IPS-18c (cell line): ENCODE results near the gene MTREX.
"Not testable (repeated sequence)": the region's sequence is repeated elsewhere in the genome, so short reads cannot be mapped to it uniquely, and the experiment has no call there.

Source experiments
- H3K4me3 ChIP-seq: 2 replicates; pipeline ENCODE4 v1.7.0; 2013; ENCODE audit warnings: low read depth, mild to moderate bottlenecking, low read length, moderate library complexity; ENCODE audit not compliant: insufficient read depth
- H3K9me3 ChIP-seq: one replicate; pipeline ENCODE4 v1.6.1; 2013; ENCODE audit warnings: mild to moderate bottlenecking, low read length, moderate library complexity; ENCODE audit not compliant: control insufficient read depth, insufficient read depth

MTREX gene

DNA sequence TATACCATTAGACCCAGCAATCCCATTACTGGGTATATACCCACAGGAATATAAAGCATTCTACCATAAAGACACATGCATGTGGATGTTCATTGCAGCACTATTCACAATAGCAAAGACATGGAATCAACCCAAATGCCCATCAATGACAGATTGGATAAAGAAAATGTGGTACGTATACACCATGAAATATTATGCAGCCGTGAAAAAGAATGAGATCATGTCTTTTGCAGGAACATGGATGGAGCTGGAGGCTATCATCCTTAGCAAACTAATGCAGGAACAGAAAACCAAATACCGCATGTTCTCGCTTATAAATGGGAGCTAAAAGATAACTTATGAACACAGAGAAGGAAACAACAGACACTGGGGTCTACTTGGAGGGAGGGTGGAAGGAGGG, 10.4 kb downstream of the MTREX start:
- H3K4me3 ChIP-seq, H3K9me3 ChIP-seq: not testable (repeated sequence)

DNA sequence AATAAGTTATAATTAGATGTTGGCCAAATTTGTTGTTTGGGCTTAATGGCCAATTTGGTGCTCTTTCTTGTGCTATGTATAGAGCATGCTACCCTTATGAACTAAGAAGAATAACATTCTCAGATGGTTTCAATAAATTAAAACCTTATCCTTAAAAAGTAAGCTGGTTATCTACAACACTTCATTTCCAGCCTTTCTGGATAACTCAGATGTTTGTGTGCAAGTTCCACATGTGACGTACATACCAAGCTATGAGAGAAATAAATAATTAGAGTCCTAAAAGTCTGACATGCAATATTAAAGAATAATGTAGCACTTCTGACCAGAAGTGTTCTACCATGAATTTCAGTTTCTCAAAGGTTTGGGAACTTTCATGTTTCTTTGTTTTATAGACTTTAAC, 11.7 kb downstream of the MTREX start:
- Histone ChIP-seq H3K9me3 (peaks cover 4% of the 10 kb centered on the region), H3K4me3 (no peak overlapping the region)

DNA sequence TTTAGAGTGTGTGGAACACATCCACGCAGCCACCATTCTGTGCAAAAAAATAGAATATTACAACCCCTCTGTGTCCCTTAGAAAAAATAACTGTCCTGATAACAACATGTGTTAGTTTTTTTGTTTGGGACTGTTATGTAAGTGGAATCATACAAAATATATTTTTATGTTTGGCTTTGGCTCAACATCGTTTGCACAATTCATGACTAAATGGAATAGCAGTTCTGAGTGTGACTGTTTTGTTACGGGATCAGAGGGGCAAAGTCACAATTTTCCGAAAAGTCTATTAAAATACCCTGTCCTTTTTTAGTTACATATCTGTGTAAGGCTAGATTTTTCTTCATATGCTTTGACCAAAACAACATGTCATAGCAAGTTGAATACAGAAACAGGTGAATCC, 12.8 kb downstream of the MTREX start:
- Histone ChIP-seq H3K4me3 (no peak overlapping the region), H3K9me3 (peaks cover 4% of the 10 kb centered on the region)

DNA sequence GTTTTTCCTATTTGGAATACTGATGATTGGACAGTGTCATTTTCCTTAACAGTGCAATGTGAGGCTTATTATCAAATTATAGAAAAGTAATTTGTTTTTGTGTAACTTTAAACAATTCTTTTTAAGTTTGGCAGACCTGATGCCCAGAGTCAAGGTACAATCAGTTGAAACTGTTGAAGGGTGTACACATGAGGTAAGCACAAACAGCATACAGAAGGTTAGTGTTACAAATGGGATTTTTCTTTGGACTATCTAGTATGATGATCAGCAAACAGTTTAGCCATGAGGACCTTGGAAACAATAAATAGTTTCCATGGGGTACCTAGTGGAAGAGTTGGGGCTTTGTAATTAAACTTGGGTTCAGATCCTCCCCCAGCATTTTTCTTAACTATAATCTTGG, 16.2 kb downstream of the MTREX start:
- Histone ChIP-seq H3K9me3 (no peaks in the 10 kb centered on the region), H3K4me3 (no peak overlapping the region)

DNA sequence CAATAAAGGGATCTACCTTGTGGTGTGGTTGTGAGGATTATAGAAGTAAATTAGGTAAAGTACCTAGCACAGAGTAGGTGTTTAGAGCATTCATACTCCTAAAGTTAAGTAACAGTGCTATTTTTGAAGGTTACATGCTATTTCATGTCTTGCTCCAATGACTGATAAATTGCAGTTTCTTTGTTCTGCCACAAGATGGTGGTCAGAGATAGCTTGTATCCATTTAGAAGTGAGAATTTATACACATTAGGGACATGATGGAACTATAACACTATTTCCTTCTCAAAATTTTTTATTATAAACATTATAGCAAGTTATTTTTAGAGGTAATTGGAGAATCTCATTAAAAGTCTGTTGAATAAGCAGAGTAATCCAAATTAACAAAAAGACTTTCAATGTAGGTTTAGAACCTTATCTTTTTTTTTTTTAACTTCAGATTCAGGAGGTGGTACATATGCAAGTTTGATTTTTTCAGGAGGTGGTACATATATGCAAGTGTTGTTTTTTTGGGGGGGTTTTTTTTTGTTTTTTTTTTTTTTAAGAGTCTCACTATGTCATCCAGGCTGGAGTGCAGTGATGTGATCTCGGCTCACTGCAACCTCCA, 17.1 kb downstream of the MTREX start:
- Histone ChIP-seq H3K9me3 (no peaks in the 10 kb centered on the region), H3K4me3 (no peak overlapping the region)

DNA sequence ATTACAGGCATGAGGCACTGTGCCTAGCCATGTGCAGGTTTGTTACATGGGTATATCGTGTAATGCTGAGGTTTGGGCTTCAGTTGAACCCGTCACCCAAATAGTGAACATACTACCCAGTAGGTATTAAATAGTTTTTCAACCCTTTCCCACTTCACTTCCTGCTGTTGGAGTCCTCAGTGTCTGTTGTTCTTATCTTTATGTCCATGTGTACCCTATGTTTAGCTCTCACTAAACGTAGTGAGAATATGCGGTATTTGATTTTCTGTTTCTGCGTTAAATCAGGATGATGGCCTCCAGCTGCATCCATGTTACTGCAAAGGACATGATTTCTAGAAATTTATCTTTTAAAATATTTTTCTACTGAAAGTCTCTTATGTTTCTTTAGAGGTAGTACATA, 17.8 kb downstream of the MTREX start:
- H3K9me3 ChIP-seq = no peaks in the 10 kb centered on the region
- H3K4me3 ChIP-seq = no peak overlapping the region

DNA sequence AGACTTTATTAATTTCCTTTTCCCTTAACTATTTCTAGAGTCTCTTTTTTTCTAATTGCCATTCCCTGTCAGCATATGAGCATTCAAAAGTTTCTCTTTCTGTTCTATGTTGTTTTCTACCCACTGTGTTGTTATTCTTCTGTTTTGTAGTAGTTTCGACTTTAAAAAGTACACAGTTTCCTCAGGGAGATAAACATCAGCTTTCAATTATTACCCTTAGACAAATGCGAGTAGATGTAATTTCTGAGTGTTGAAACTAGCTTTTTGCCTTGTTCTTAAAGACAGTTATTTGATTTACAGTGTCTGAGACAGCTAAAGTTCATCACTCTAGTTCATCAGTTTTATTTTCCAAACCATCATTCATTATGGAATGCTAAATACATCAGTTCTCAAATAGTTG, 19.5 kb downstream of the MTREX start:
- H3K4me3 ChIP-seq = no peak overlapping the region
- H3K9me3 ChIP-seq = no peaks in the 10 kb centered on the region

DNA sequence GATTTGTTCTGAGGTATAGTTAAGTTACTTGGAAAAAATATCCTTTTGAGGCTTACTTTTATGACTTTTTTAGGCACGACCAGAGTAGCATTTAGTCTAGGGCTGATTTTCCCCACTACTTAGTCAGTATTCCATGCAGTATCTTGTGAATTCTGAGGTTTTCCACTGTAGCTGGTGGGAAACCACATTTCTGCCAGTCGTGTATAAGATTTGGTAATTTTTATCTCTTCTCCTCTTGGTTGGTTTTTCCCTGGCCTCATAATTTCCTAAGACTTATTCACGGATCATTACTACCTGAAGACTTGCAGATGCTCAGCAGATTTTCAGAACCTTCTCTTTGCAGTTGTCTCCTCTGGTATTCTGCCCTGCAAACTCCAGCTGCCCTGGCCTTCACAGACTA, 23.5 kb downstream of the MTREX start:
- no peaks in the 10 kb centered on the region for H3K9me3 ChIP-seq

DNA sequence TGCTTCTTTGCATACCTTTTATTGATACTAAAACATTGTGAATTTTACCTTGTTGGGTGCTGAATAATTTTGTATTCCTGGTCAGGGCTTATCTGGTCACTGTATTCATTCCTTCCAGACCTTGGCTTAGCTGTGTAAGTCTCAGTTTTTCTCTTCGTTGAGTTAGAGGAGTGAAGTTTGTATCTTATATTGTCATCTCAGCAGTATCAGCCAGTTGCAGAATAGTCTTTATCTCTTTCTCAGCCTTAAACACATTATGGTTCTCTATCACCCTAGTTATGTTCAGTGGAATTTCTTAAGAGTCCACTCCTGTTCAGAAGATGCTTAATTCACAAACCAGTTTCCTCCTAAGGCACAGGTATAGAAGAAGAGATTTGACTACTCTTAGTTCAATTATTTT, 25.2 kb downstream of the MTREX start:
- no peak overlapping the region for H3K4me3 ChIP-seq
- H3K9me3 ChIP-seq = no peaks in the 10 kb centered on the region

More for the DNA sequence above, 23.5 kb downstream of the MTREX start:
- no peak overlapping the region for H3K4me3 ChIP-seq

DNA sequence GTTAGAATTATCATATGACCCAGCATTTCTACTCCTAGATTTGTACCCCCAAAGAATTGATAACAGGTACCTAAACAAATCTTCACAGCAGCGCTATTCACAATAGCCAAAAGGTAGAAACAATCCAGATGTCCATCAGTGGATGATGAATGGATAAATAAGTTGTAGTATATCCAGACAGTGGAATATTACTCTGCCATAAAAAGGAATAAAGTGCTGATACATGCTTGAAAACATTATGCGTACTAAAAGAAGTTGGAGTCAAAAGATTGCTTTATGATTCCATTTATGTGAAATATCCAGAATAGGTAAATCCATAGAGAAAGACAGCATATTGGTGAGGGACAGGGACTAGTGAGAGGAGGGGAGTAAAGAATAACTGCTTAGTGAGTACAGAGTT, 26.0 kb downstream of the MTREX start:
- Histone ChIP-seq H3K4me3 (no peak overlapping the region), H3K9me3 (no peaks in the 10 kb centered on the region)

DNA sequence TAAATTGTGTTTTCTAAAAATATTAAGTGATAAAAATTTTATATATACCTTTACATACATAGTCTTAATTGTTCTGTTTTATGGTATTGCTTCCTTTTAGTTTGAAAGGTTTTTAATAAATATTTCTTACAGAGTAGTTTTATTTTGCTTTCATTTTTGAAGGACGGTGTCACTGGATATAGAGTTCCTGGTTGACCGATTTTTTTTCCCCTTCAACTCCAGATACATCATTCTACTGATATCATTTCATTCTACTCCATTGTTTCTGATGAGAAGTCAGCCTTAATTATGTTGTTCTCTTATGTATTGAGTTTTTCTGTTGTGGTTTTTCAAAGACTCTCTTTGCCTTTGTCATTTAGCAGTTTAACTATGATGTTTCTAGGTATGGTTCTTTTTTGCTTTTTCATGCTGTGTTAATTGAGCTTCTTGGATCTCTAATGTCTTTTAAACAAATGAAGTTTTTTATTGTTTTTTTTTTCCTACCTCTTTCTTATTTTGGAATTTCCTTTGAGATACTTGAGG, 30.4 kb downstream of the MTREX start:
- H3K4me3 ChIP-seq = no peak overlapping the region
- H3K9me3 ChIP-seq = no peaks in the 10 kb centered on the region

DNA sequence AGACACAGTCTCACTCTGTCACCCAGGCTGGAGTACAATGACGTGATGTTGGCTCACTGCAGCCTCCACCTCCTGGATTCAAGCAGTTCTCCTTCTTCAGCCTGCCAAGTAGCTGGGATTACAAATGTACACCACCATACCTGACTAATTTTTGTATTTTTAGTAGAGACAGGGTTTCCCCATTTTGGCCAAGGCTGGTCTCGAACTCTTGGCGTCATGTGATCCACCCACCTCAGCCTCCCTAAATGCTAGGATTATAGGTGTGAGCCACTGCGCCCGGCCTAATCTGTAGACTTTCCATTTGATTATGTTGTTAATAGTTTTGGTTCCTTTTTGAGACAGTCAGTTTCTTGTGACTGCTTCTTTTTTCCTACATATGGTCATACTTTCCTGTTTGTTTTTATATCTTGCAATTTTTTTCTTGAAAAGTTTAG, 31.0 kb downstream of the MTREX start:
- no peak overlapping the region for H3K4me3 ChIP-seq
- H3K9me3 ChIP-seq = no peaks in the 10 kb centered on the region

DNA sequence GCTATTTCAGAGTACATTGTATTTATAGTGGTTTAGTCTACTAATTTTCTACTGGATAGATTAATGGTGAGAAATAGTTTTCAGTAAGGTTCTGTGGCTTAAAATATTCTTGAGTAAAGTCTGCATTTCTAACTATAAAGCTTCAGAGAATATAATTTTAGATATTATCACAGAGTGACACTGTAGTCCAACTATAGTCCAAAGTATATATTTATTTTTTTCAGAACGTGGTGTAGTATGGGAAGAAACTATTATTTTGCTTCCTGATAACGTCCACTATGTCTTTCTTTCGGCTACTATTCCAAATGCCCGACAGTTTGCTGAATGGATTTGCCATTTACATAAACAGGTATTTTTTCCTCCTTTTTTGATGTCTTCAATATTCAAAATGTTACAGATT, 35.3 kb downstream of the MTREX start:
- no peak overlapping the region for H3K4me3 ChIP-seq
- H3K9me3 ChIP-seq = no peaks in the 10 kb centered on the region

DNA sequence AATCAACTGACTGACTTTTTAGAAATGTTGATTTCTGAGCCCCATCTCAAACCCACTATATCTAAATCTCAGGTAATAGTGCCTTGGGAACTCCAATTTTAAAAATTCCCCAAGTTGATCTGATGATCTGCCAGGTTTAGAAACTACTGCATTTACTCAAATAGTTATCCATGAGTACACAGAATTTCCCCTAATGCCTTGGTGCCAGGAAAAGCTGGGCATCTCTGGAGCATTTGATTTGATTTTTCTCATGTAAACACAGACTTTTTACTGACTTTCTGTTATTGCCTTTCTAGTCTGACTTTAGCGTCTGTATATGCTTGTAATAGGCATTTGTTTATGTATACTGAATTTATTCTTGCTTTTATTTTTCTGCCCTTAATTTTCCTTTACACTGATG, 35.8 kb downstream of the MTREX start:
- no peaks in the 10 kb centered on the region for H3K9me3 ChIP-seq

DNA sequence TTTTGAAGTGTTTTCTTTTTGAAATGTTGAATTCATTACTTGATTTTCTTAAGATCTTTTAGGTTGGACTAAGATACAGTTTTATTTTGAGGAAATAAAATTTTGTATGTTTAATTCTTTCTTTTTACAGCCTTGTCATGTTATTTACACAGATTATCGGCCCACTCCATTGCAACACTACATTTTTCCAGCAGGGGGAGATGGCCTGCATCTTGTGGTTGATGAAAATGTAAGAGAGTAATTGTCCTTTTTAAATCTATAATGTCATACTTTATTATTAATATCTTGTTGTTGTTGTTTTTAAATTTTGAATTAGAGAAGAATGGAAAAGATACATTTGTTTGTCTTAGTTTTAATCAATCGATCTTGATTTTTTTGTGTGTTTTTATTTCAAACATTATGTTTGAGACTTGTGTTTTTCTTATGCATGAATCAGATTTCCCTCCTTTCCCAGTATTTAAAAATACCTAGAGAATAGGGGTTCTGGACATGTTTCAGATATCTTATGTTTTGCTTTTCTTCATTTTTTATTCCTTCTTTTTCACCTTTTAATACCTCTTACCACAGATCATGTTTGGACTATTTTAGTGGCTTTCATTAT, 36.7 kb downstream of the MTREX start:
- H3K4me3 ChIP-seq = no peak overlapping the region
- H3K9me3 ChIP-seq = no peaks in the 10 kb centered on the region

More for the DNA sequence above, 35.8 kb downstream of the MTREX start:
- no peak overlapping the region for H3K4me3 ChIP-seq

DNA sequence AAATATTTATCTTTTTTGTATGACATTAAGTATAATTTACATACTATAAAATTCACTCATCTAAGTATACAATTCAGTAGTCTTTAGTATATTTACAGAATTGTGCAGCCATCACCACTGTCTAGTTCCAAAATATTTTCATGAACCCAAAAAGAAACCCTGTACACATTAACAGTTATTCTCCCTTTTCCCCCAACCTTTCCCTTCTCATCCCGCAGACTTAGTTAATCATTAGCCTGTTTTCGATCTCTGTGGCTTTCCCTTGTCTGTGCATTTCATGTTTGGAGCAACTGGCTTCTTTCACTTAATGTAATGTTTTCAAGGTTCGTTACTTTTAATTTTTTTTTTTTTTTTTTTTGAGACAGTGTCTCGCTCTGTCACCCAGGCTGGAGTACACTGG, 37.5 kb downstream of the MTREX start:
- Histone ChIP-seq H3K4me3 (no peak overlapping the region), H3K9me3 (no peaks in the 10 kb centered on the region)

DNA sequence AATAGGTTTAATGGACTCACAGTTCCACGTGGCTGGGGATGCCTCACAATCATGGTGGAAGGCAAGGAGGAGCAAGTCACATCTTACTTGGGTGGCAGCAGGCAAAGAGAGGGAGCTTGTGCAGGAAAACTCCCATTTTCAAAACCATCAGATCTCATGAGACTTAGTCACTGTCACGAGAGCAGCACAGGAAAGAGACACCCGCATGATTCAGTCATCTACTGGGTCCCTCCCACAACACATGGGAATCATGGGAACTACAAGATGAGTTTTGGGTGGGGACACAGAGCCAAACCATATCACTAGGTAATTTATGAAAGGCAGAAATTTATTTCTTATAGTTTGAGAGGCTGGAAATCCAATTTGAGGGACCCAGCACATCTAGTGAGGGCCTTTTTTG, 40.0 kb downstream of the MTREX start:
- Histone ChIP-seq H3K4me3 (no peak overlapping the region), H3K9me3 (no peaks in the 10 kb centered on the region)

DNA sequence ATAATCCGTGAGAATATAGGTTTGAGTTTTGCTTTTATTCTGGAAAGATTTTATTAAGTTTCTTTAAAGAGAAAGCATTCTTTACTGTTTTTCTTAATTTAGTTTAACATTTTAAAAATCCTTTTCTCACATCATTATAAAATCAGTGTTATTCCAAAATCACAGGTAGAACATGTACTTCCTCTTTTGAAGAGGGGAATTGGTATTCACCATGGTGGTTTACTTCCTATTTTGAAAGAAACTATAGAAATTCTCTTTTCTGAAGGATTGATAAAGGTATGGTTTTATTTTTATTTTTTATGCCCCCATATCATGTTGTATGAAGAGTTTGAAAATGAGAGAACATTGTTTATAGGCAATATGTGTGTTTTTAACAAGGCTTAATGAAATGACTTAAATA, 43.0 kb downstream of the MTREX start:
- no peak overlapping the region for H3K4me3 ChIP-seq
- H3K9me3 ChIP-seq = no peaks in the 10 kb centered on the region

DNA sequence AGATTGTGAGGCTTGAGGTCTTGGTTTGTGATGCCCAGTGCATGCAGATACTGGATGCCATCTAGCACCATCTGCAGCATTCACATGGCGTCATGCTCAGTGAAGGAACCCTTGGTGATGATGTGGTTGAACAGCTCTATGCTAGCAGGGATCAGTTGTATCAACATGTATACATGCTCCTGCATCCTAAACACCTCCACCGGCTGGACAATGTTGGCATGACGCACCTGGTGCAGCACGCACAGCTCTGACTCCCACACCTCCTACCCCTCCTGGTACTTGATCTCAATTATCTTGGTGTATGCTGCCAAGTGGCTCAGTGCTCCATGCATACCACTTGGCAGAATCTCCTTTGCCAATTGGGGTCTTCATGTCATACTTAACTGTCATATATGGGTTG, 49.1 kb downstream of the MTREX start:
- Histone ChIP-seq H3K9me3 (no peaks in the 10 kb centered on the region), H3K4me3 (no peak overlapping the region)
